SK-N-SH (cell line): ENCODE measurements around the gene LRP1-AS. TPM values are rescaled to one million over a fixed set of nuclear protein-coding genes. Genes with fewer than 3 reads are reported as not detected.

ENCODE experiments used
- CTCF ChIA-PET: fragments of 300-600, 350-600 bp; formaldehyde crosslinking; extraction: SDS; loops from one replicate; lab custom pipeline; 2021; lab: Yijun Ruan, JAX
- POLR2A ChIA-PET: fragments of 350-600 bp; sonication (Branson Sonifier 250); formaldehyde crosslinking; extraction: SDS; loops from one replicate; lab custom pipeline; 2020; ENCODE audit warnings: antibody characterized with exemption, inconsistent platforms; lab: Yijun Ruan, JAX
- DNase-seq: peaks from one replicate; pipeline ENCODE4 v3.0.0; 2012
- H2AFZ ChIP-seq: fragments of 200-600 bp; sonication (generic); 2 replicates; pipeline ENCODE4 v1.8.1; 2016; ENCODE audit warnings: antibody characterized with exemption, mild to moderate bottlenecking, low read depth
- H3F3A ChIP-seq: fragments of 200-600 bp; sonication (generic); replicated peaks from 2 replicates; pipeline ENCODE3; 2016; ENCODE audit warnings: antibody characterized with exemption, mild to moderate bottlenecking; ENCODE audit not compliant: insufficient read depth
- H3K27ac ChIP-seq, 2 experiments: fragments of 200-500 bp in 1 of 2; fragments of 200-600 bp in 1 of 2; sonication (Bioruptor generic) in 1 of 2; sonication (generic), shearing (Covaris generic) in 1 of 2; 2 replicates each; pipeline versions ENCODE4 v1.5.1 to v1.6.1; 2014 to 2016; ENCODE audit warnings: low read depth in 2 of 2, inconsistent platforms in 1 of 2, low read length in 1 of 2, mild to moderate bottlenecking in 1 of 2, mixed read lengths in 1 of 2
- H3K27me3 ChIP-seq: fragments of 200-600 bp; sonication (generic), shearing (Covaris generic); 2 replicates; pipeline ENCODE4 v1.6.1; 2016; ENCODE audit warnings: mixed run types; ENCODE audit not compliant: insufficient read depth
- H3K36me3 ChIP-seq, 2 experiments: fragments of 200-500 bp in 1 of 2; fragments of 200-600 bp in 1 of 2; sonication (Bioruptor generic) in 1 of 2; sonication (generic) in 1 of 2; replicated peaks in 1 of 2; 2 replicates each; pipeline versions ENCODE3 to v1.5.1; 2014 to 2016; ENCODE audit warnings: low read length in 1 of 2, mild to moderate bottlenecking in 1 of 2; ENCODE audit not compliant: insufficient read depth in 2 of 2, control insufficient read depth in 1 of 2
- H3K4me1 ChIP-seq, 2 experiments: fragments of 200-500 bp in 1 of 2; fragments of 200-600 bp in 1 of 2; sonication (Bioruptor generic) in 1 of 2; sonication (generic), shearing (Covaris generic) in 1 of 2; 2 replicates each; pipeline versions ENCODE4 v1.5.1 to v1.6.1; 2014 to 2016; ENCODE audit warnings: low read depth in 1 of 2, low read length in 1 of 2, mixed run types in 1 of 2; ENCODE audit not compliant: insufficient read depth in 2 of 2, control insufficient read depth in 1 of 2
- H3K4me2 ChIP-seq: fragments of 200-600 bp; sonication (generic), shearing (Covaris generic); 2 replicates; pipeline ENCODE4 v1.6.1; 2017; ENCODE audit warnings: mixed run types
- H3K4me3 ChIP-seq, 2 experiments: fragments of 200-500 bp in 1 of 2; fragments of 200-600 bp in 1 of 2; sonication (Bioruptor generic) in 1 of 2; sonication (generic), shearing (Covaris generic) in 1 of 2; 2 replicates each; pipeline versions ENCODE4 v1.5.1 to v1.8.1; 2014 to 2016; ENCODE audit warnings: low read depth in 2 of 2, inconsistent platforms in 1 of 2, low read length in 1 of 2, mild to moderate bottlenecking in 1 of 2, mixed read lengths in 1 of 2, moderate library complexity in 1 of 2
- H3K79me2 ChIP-seq: fragments of 200-600 bp; sonication (generic); 2 replicates; pipeline ENCODE4 v1.8.1; 2017; ENCODE audit warnings: mild to moderate bottlenecking; ENCODE audit not compliant: insufficient read depth
- H3K9ac ChIP-seq: fragments of 200-600 bp; sonication (generic); 2 replicates; pipeline ENCODE4 v1.6.1; 2017; ENCODE audit warnings: mixed run types
- H3K9me2 ChIP-seq: fragments of 200-600 bp; sonication (generic); 2 replicates; pipeline ENCODE4 v1.6.1; 2017; ENCODE audit warnings: mixed run types
- H3K9me3 ChIP-seq: fragments of 200-600 bp; sonication (generic); 2 replicates; pipeline ENCODE4 v1.6.1; 2017; ENCODE audit warnings: mixed run types, mild to moderate bottlenecking, moderate library complexity
- H4K20me1 ChIP-seq: fragments of 200-600 bp; sonication (generic); 2 replicates; pipeline ENCODE4 v1.6.1; 2017; ENCODE audit warnings: mild to moderate bottlenecking, mixed run types; ENCODE audit not compliant: insufficient read depth
- CHD2 ChIP-seq: fragments of 150-350 bp; IDR thresholded peaks from 2 replicates; pipeline ENCODE4 v1.6.1; 2018; ENCODE audit warnings: low read length; ENCODE audit not compliant: partially characterized antibody
- EZH2phosphoT487 ChIP-seq: fragments of 200-600 bp; sonication (generic); IDR thresholded peaks from 2 replicates; pipeline ENCODE4 v1.6.1; 2017; ENCODE audit warnings: low read depth, mixed run types, mild to moderate bottlenecking, antibody characterized with exemption, moderate library complexity, borderline replicate concordance
- FOSL2 ChIP-seq: IDR thresholded peaks from 2 replicates; pipeline ENCODE4 v1.4.0; 2012; ENCODE audit warnings: low read depth, mild to moderate bottlenecking, moderate library complexity, borderline replicate concordance
- FOXJ3 ChIP-seq: sonication (generic); formaldehyde crosslinking; IDR thresholded peaks from 2 replicates; pipeline ENCODE4 v1.5.1; 2020; ENCODE audit warnings: mild to moderate bottlenecking, missing genetic modification reagents
- FOXM1 ChIP-seq: IDR thresholded peaks from 2 replicates; pipeline ENCODE4 v1.4.0; 2012; ENCODE audit warnings: low read depth, mild to moderate bottlenecking
- JUND ChIP-seq: IDR thresholded peaks from 2 replicates; pipeline ENCODE4 v1.4.0; 2012
- MEF2A ChIP-seq: IDR thresholded peaks from 2 replicates; pipeline ENCODE4 v1.4.0; 2012; ENCODE audit warnings: low read depth, borderline replicate concordance
- MXI1 ChIP-seq: IDR thresholded peaks from 2 replicates; pipeline ENCODE4 v1.6.1; 2012; ENCODE audit warnings: mild to moderate bottlenecking, low read depth, low read length, improper control_type of control experiment
- NFIC ChIP-seq: IDR thresholded peaks from 2 replicates; pipeline ENCODE4 v1.4.0; 2012; ENCODE audit warnings: borderline replicate concordance
- RAD21 ChIP-seq: IDR thresholded peaks from 2 replicates; pipeline ENCODE4 v1.6.1; 2012; ENCODE audit warnings: mild to moderate bottlenecking, low read length
- RXRA ChIP-seq: IDR thresholded peaks from 2 replicates; pipeline ENCODE4 v1.4.0; 2012; ENCODE audit warnings: low read depth, mild to moderate bottlenecking, borderline replicate concordance
- TAF1 ChIP-seq: IDR thresholded peaks from 2 replicates; pipeline ENCODE4 v1.6.1; 2012; ENCODE audit warnings: low read depth, mild to moderate bottlenecking, low read length, moderate library complexity, borderline replicate concordance
- TCF12 ChIP-seq: IDR thresholded peaks from 2 replicates; pipeline ENCODE4 v1.4.0; 2012
- TEAD4 ChIP-seq: IDR thresholded peaks from 2 replicates; pipeline ENCODE4 v1.4.0; 2012; ENCODE audit warnings: mild to moderate bottlenecking, borderline replicate concordance; ENCODE audit not compliant: insufficient read depth
- WGBS: methylation state at CpG from one replicate; pipeline ENCODE4 v1.1.6; 2017; ENCODE audit warnings: low lambda C conversion rate; 5-methylcytosine and 5-hydroxymethylcytosine counted together
- polyA plus RNA-seq, 3 experiments: library from polyadenylated mRNA; depleted of rRNA; stranded (reverse); fragments of >200 nt; gene quantifications; 2 replicates each; pipeline ENCODE4 v1.2.3, GENCODE V29; 2012
- TF ChIP-seq, protein P1 (sequence below): fragments of 150-350 bp; IDR thresholded peaks from 2 replicates; pipeline ENCODE4 v1.6.1; 2016; ENCODE audit warnings: mild to moderate bottlenecking, low read depth, low read length
- TF ChIP-seq, protein P2 (sequence below): IDR thresholded peaks from 2 replicates; pipeline ENCODE4; 2012
- TF ChIP-seq, protein P3 (sequence below): IDR thresholded peaks from 2 replicates; pipeline ENCODE4 v1.4.0; 2012; ENCODE audit warnings: low read depth, borderline replicate concordance
- TF ChIP-seq, protein P4 (sequence below): IDR thresholded peaks from 2 replicates; pipeline ENCODE4 v1.4.0; 2012; ENCODE audit warnings: low read depth, borderline replicate concordance
- TF ChIP-seq, protein P5 (sequence below): fragments of 150-350 bp; IDR thresholded peaks from 2 replicates; pipeline ENCODE4 v1.6.1; 2017; ENCODE audit warnings: antibody characterized with exemption, low read length, low read depth, borderline replicate concordance

The LRP1-AS gene
- polyA plus RNA-seq, 1 of the 3 experiments (the other 2 are of a cell fraction) = not detected

DNA sequence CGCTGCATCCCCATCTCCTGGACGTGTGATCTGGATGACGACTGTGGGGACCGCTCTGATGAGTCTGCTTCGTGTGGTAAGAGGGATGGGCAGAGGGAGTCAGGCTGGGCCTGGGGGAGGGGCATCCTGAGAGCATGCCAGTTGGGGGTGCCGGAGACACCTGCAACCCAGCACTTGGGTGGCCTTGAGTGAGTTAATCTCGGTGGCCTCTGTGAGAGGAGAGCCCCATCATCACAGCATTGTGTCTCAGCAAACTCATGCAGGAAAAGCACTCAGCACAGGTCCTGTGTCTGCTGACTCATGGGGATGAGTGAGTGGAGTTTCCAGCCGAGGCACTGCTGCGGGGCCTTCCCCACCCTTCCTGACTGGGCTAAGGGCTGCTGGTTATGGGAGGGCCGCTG lies 19.6 kb upstream of the LRP1-AS start:
- CTCF ChIA-PET = interaction anchor here (1.0 to 33.3 kb wide), 4 partner anchors 6 to 55 kb away, joined by 3 to 643 read pairs (median 616); partner anchors contain the start of genes LRP1 and LRP1-AS

DNA sequence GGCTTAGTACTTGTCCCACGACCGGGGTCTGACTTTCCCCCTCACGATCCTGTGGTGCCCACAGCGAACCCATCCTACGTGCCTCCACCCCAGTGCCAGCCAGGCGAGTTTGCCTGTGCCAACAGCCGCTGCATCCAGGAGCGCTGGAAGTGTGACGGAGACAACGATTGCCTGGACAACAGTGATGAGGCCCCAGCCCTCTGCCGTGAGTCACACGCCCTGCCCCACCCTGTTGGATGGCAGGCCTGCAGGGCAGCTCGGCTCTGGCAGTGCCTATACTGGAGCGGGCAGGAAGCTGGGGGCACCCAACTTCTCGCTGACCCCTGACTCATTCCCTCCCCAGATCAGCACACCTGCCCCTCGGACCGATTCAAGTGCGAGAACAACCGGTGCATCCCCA lies 18.3 kb upstream of the LRP1-AS start:
- Histone ChIP-seq H3K9ac (no peak overlapping the region), H4K20me1 (no peaks in the 10 kb centered on the region)
- TF ChIP-seq EZH2phosphoT487 (no peak), JUND (no peak), RAD21 (no peak), FOXJ3 (CRISPR knock-in tag) (no peak), MEF2A (no peak), MXI1 (no peak), CHD2 (no peak), TAF1 (no peak), NFIC (no peak)
- TF ChIP-seq, protein P1, sequence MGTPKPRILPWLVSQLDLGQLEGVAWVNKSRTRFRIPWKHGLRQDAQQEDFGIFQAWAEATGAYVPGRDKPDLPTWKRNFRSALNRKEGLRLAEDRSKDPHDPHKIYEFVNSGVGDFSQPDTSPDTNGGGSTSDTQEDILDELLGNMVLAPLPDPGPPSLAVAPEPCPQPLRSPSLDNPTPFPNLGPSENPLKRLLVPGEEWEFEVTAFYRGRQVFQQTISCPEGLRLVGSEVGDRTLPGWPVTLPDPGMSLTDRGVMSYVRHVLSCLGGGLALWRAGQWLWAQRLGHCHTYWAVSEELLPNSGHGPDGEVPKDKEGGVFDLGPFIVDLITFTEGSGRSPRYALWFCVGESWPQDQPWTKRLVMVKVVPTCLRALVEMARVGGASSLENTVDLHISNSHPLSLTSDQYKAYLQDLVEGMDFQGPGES = no peak
- TF ChIP-seq, protein P2, sequence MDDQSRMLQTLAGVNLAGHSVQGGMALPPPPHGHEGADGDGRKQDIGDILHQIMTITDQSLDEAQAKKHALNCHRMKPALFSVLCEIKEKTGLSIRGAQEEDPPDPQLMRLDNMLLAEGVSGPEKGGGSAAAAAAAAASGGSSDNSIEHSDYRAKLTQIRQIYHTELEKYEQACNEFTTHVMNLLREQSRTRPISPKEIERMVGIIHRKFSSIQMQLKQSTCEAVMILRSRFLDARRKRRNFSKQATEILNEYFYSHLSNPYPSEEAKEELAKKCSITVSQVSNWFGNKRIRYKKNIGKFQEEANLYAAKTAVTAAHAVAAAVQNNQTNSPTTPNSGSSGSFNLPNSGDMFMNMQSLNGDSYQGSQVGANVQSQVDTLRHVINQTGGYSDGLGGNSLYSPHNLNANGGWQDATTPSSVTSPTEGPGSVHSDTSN = no peak
- TF ChIP-seq, all 33 proteins: peak for 0
- no peak for DNase-seq
- Histone ChIP-seq H3F3A (peaks cover 4% of the 10 kb centered on the region), H3K9me2 (no peaks in the 10 kb centered on the region), H3K27me3 (no peaks in the 10 kb centered on the region), H3K9me3 (no peaks in the 10 kb centered on the region), H3K27ac (no peak overlapping the region), H2AFZ (no peak overlapping the region), H3K4me2 (no peak overlapping the region), H3K4me3 (no peak overlapping the region), H3K4me1 (0 out of 4 replicates have a peak, but pooled peaks cover 0 to 3% of the 10 kb centered on the region in 2 experiments), H3K36me3 (peaks cover 30 to 64% of the 10 kb centered on the region in 2 experiments), H3K79me2 (0 out of 2 replicates have a peak, but pooled peaks cover 2% of the 10 kb centered on the region)
- ChIA-PET POLR2A (no interaction called here), CTCF (interaction anchor here (1.0 to 33.3 kb wide), 4 partner anchors 5 to 54 kb away, joined by 3 to 643 read pairs (median 616); partner anchors contain the start of genes LRP1 and LRP1-AS)
- WGBS = 80% methylated on average over 15 of the region's 19 CpGs

More for the DNA sequence above, 19.6 kb upstream of the LRP1-AS start:
- no peak overlapping the region for H3K4me2 ChIP-seq
- peaks cover 29 to 52% of the 10 kb centered on the region in 2 experiments for H3K36me3 ChIP-seq
- no peak overlapping the region for H3K4me3 ChIP-seq
- peaks cover 4% of the 10 kb centered on the region for H3F3A ChIP-seq
- H3K79me2 ChIP-seq = 0 out of 2 replicates have a peak, but pooled peaks cover 2% of the 10 kb centered on the region
- TF ChIP-seq, protein P2 = no peak
- TF ChIP-seq RAD21 = no peak
- TF ChIP-seq, protein P3, sequence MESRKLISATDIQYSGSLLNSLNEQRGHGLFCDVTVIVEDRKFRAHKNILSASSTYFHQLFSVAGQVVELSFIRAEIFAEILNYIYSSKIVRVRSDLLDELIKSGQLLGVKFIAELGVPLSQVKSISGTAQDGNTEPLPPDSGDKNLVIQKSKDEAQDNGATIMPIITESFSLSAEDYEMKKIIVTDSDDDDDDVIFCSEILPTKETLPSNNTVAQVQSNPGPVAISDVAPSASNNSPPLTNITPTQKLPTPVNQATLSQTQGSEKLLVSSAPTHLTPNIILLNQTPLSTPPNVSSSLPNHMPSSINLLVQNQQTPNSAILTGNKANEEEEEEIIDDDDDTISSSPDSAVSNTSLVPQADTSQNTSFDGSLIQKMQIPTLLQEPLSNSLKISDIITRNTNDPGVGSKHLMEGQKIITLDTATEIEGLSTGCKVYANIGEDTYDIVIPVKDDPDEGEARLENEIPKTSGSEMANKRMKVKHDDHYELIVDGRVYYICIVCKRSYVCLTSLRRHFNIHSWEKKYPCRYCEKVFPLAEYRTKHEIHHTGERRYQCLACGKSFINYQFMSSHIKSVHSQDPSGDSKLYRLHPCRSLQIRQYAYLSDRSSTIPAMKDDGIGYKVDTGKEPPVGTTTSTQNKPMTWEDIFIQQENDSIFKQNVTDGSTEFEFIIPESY = no peak
- TF ChIP-seq NFIC = no peak
- TF ChIP-seq TCF12 = 0 out of 2 replicates have a peak, but pooled peaks have one; percentile 8
- peak; percentile 64; the same call in 1 of the 2 replicates for TF ChIP-seq FOSL2
- TF ChIP-seq TEAD4 = no peak
- no peak for TF ChIP-seq FOXM1
- TF ChIP-seq, protein P4, sequence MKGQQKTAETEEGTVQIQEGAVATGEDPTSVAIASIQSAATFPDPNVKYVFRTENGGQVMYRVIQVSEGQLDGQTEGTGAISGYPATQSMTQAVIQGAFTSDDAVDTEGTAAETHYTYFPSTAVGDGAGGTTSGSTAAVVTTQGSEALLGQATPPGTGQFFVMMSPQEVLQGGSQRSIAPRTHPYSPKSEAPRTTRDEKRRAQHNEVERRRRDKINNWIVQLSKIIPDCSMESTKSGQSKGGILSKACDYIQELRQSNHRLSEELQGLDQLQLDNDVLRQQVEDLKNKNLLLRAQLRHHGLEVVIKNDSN = no peak
- TF ChIP-seq, protein P5, sequence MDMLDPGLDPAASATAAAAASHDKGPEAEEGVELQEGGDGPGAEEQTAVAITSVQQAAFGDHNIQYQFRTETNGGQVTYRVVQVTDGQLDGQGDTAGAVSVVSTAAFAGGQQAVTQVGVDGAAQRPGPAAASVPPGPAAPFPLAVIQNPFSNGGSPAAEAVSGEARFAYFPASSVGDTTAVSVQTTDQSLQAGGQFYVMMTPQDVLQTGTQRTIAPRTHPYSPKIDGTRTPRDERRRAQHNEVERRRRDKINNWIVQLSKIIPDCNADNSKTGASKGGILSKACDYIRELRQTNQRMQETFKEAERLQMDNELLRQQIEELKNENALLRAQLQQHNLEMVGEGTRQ = no peak
- TF ChIP-seq RXRA = no peak
- no peaks in the 10 kb centered on the region for H3K9me2 ChIP-seq
- no peaks in the 10 kb centered on the region for H3K9me3 ChIP-seq
- no peak overlapping the region for H3K9ac ChIP-seq
- H2AFZ ChIP-seq = no peak overlapping the region
- H3K27ac ChIP-seq = no peak overlapping the region
- H3K4me1 ChIP-seq = peaks cover 0 to 3% of the 10 kb centered on the region in 2 experiments; a peak in 1 of 4 replicates
- WGBS = 54% methylated on average over 8 of the region's 10 CpGs
- no peaks in the 10 kb centered on the region for H3K27me3 ChIP-seq
- DNase-seq = no peak
- H4K20me1 ChIP-seq = no peaks in the 10 kb centered on the region
- POLR2A ChIA-PET = no interaction called here
